ENCODE data around the gene SYCP3.
"Not testable (repeated sequence)": the region's sequence is repeated elsewhere in the genome, so short reads cannot be mapped to it uniquely, and the experiment has no call there.

SYCP3 gene

DNA sequence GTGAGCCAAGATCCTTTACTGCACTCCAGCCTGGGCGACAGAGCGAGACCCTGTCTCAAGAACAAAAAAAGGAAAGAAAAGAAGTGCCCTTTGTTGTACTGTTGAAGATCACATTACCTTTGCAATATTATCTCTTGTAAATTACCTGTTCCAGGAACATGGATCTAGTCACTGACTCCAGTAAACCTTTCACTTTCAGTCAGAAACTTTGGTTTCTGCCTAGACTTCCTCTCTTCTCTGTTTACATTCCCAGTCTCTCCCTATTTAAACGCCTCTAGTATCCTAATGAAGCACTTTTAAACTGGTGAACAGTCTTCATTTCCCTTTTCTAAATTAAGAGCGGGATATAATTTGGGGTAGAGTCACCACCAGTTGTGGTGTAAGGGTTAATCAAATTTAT is 29.0 kb downstream of the SYCP3 start:
- no peak for DNase-seq

DNA sequence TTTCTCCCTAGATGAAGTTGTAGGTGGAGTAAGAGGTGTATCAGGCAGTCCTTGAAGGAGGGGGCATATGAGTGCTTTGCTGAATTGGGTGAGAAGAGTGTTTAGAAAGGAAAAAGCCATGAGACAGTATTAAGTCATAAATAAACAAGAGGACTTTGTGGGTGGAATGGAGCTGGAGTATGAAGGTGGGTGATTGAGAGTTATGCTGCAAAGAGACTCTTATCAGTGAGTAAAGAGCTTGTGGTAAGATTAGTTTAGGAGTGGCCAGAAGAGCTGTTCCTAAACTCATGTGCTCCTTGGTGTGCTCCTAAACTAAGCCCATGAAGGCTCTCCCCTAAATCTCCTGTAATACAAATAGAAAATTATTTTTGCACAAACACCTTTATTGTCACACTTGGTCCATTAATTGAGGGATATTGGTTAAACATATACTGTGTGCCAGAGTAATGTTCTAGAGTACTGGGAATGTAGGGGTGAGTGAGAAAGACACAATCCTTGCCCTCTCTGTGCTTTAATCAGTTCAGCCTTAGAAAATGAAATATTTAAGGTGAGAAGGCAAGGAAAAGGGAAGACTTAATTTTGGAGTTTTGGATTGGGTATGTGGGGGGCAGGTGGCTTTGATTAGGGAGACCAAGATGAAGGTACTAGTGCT is 32.0 kb downstream of the SYCP3 start:
- DNase-seq, result no peak

DNA sequence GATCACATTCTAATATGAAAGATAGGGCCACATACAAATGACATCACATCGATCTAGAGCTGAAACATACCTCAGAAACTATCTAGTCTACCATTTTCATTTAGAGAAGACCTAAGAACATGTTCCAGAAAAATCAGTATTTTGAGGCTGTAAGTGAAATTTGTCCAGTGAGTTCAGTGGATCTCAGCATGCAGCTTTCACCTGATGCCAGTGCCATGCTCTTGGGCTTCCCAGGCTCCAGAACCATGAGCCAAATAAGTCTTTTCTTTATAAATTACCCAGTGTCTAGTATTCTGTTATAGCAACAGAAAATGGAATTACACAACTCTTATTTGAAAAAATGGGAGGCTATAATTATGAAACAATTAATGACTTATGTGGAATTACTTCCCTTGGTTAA is 32.9 kb downstream of the SYCP3 start:
- DNase-seq, result no peak

DNA sequence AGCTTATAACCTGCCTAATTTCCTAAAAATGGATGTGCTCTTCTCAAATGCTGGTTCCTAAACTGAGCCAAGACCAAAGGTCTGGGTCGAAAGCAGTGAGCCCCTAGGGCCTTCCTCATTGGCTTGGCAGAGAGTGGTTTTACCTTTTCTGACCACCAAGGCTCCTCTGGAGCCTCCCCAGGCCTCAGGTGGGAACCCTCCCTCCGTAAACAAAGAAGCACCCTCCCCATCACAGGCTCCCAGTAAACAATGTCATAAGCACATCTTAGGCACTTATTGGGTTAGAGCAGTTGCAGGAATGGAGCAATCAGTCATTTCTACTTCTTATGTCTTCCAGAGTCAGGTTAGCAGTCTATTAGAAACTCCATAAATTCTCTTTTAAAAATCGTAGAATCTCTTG is 35.8 kb downstream of the SYCP3 start:
- no peak for DNase-seq

DNA sequence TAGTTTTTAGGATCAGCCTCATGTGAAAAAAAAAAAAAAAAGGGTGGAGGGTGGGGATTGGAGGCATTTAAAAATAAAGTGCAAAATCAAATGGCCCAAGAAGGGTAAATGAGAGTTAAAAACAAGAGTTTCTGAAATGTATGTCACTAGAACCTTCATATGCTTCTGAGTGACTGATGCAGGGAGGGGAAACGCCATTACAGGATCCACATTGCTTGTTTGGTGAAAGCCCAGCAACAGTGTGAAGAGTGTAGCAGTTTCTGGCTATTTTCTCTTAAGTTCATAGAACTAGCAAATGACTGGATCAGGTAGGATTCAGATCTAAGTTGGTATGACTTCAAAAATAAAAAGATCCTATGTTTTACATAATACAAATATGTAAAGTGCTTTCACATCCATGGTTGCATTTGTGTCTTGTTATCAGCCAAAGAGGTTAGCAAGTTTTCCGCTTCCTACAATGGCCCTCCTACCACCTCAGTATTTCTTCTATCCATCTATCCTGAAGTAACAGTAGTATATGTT is 38.9 kb downstream of the SYCP3 start:
- DNase-seq, result no peak

DNA sequence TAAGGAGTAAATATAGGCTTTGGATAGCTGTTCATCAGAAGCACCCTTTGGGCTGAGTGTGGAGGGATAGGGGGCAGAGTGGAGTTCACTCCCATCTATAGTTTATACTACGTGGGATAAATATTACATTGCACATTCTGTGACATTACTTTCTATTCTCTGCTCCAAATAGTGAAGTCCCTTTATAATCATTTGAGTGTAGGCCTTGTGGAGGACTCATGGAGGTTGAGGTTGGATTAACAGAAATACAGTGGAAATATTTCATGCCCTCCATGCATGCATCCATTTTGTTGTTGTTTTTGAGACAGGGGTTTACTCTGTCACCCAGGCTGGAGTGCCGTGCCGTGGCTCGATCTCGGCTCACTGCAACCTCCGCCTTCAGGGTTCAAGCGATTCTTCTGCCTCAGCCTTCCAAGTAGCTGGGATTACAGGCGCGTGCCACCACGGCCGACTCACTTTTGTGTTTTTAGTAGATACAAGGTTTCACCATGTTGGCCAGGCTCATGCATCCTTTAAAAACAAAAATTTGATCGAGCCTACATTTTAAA is 40.4 kb downstream of the SYCP3 start:
- DNase-seq, result no peak

DNA sequence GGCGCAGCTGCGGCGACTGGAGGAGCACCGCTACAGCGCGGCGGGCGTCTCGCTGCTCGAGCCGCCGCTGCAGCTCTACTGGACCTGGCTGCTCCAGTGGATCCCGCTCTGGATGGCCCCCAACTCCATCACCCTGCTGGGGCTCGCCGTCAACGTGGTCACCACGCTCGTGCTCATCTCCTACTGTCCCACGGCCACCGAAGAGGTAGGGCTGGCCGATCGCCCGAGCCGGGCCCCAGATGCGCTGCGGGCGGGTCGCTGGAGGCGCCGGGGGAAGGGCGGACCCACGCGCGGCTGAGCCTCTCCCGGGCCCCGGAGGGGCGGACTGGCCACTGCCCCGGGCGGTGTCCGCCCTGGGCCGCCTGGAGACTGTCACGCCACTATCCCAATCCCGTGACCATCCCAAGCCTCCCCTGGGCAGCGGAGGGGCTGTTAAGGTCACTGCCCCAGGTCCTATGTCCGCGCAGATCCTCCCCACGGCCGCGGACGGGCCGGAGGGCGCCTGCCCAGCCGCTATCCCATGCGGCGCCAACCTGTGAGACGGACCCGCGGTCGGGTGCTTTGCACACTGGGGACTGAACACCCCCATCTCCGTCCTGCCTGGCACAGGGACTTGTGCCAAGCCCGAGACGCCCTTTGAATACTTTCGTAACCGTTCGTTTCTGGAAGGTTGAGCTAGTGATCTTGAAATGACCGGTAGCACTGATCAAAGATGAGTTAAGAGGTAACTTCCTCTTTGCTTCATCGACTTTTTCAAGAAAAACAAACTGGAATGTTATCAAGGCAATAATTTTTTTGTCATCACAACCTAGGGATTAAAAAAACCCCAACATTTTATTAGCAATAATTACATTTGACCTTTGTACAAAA is 41.1 kb downstream of the SYCP3 start:
- peak in 1 of 2 experiments; percentile 20 for DNase-seq

DNA sequence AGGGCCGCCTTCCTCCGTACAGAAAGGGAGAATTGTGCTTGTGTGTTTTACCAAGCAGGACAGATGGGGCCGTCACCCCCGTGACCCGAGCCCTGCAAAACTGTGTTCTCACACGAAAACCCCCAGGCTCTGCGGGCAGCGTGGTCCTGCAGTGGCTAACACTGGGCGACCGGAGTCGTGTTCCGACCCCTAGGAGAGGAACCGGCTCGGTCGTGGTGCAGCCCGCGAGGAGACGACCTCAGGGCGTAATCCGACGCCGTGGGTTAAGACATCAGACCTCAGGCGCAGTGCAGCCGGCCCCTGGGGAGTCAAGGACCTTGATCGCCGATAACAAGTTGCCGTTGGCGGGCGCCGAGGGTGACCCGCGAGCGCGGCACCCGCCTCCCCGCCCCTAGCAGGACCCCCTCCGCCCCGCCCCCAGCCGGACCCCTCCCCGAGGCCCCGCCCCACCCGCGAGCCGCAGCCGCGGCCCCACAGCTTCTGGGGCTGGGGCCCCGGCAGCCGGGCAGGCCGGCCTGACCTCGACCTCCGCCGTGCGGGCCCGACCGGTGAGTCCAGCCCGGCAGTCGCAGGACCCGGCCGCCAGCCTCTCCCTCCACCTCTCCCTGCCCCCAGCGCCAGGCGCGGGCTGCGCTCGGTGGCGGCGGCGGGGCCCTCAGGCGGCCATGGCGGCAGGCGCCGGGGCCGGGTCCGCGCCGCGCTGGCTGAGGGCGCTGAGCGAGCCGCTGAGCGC is 41.9 kb downstream of the SYCP3 start, which contains the start of gene CHPT1:
TSS of gene CHPT1 (plus strand) at position 444 of the 733 bp plus-strand sequence. CDS start at position 666, 222 bp downstream.
- peak; percentile 46 to 55 for DNase-seq

DNA sequence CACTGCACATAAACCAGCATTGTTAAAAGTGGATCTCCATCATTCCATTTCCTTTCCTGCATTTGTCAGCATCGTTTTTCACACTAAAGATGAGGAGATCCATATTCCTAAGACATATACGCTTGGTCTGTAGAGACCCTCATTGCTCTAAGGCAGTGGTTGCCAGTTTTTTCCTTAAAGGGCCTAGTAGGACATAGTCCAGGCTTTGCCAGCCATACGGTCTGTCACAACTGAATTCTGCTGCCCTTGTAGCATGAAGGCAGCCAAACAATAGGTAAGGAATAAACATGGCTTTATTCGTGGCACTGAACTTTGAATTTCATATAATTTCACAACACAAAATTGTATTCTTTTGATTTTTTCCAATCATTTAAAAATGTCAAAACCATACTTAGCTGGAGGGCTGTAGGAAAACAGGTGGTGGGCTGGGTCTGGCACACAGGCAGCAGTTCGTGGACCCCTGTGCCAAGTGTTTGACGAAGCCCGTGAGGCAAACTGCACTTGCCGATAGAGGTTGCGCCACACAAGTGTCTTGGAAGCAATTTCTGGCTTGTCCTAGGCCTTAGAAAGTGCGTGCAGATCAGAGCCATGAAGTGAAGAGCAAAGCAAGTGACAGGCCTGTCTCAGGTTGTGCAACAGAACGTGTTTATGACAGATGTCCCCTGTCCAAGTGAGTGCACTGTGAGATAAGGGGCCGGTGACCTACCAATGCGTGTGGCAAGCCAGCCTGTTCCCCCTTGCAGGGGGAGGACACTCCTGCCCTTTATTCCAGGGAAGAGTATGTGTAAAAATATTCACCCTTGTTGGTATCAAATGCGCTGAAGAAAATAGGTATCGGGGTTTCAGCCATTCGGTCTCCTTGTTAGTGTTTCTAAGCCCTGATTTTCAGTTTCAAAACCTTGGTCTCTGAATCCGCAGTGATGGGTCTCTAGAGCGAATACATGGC is 42.7 kb downstream of the SYCP3 start:
- DNase-seq, result no peak

DNA sequence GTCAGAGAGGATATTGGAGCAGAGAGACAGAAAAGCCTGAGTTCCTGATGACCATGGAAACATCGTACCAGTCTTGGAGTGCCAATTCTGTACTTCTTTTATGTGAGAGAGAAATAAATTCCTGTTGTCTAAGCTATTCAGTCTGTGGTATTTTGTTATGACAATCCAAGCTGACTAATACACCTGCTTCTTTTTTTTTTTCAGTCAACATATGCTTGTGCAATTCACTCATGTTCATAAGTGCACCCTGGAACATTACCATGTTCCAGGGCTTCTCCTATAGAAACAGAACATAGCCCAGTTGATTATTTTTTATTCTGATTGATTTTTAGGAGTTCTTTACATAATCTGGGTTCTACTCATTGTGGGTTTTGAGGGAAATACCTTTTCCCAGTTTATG is 43.6 kb downstream of the SYCP3 start:
- no peak for DNase-seq

DNA sequence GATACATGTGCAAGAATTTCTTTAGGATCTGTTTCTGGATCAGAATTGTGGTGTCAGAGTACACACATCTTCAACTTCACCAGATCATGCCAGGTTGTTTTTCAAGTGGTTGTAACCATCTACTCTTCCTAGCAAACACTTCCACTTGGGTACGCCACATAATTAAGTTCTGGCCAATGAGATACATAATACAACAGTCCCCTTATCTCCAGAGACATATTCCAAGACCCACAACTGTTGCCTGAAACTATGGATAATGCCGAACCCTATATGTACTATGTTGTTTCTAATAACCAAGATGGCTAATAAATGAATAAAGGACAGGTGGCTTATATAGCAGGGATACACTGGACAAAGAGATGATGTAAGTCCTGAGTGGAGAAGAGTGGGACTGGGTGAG is 44.3 kb downstream of the SYCP3 start:
- DNase-seq, result no peak

DNA sequence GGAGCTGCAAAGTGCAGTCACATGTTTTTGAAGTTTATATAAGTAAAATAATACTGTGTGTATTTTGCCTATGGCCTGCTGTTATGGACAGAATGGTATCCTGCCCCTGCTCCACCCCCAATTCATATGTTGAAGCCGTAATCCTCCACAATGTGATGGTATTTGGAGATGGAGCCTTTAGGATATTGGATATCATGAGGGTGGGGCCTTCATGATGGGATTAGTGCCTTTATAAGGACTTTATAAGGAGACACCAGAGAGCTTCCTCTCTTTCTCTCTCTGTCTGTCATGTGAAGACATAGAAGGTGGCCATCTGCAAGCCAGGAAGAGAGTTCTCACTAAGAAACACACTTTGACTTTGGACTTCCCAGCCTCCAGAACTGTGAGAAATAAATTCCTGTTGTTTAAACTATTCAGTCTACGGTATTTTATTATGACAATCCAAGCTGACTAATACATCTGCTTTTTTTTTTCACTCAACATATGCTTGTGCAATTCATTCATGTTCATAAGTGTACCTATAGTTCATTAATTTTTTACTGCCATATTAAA is 44.9 kb downstream of the SYCP3 start:
- no peak for DNase-seq

DNA sequence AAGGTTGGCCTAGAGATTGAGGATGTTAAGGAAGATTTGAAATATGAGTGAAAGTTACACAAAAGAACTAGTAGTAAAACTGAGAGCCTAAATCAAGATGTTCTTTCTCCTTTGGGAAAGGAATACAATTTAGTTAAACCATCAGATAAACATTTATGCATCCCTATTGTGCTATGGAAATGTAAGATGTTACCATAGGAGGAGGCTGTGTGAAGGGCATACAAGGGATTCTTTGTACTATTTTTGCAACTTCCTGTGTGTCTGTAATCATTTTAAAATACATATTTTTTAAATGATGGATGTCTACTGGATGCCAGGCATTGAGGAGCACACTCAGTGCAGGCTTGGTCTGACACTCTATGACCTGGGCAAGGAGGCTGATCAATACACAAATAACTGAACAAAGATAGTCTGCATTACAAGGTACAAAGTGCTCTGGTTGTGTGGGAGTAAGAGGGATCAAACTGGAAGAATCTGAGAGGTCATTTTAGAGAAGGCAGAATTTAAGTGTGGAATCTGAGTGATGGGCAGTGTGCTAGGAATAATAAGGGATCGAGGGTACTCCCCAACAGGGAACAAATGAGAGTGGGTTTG is 47.7 kb downstream of the SYCP3 start:
- no peak for DNase-seq

DNA sequence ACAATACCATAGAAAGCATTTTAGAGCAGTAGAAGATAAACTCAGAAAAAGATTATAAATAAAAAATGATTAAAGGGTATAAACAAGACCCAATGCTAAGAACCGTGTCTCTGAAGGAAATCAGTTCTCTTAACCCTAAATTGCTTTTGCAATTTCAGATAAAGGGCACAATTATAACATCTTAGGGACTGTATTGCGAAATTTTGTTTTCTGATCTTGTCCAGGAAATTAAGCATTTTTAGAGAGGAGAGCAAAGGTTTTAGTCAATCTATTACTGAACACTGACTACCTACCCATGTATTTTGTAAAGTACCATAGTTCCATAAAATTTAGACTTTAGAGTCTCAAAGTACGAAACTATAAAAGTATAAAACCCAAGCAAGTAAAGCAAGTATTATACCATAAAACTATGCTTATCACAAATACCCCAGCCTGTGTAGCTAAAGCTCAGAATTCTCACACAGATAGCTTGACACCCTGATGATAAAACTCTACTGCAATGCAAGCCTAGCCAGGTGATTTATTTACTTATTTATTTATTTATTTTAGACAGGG is 48.6 kb downstream of the SYCP3 start:
- no peak for DNase-seq

DNA sequence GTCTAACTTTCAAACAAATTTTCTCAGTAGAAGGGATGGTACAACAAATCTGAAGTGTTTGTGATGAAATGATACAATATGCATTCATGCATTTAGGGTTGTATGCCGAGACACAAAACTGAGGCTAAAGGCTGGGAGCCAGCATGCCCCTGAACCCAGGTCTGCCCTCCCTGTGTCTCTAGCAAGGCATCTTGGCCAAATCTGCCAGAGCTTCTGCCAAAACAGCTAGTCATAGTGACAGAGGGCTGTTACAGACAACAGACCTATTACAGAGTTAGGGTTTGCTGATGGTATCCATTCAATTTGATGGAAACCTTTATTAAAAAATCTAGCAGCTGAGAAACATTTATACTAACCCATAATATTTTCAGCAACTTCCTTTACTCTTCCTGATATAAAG is 53.1 kb downstream of the SYCP3 start:
- DNase-seq, result no peak

DNA sequence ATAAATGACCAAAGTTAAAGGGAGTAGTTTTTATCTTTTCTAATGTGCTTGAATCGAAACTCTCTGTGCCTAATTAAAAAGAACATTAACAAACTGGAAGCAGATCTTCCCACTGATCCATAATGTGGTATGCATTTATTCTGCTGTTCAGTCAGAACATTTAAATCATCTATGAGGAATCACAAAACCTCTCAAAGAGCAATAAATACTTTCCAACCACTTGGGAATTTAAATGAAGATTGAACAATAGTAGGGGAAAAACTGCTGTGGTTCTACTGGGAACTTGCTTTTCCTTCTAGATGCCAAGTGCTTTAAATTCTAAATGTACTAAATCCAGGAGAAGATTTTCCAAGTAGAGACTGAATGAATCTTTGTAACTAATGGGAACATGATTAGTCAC is 54.2 kb downstream of the SYCP3 start:
- no peak for DNase-seq

DNA sequence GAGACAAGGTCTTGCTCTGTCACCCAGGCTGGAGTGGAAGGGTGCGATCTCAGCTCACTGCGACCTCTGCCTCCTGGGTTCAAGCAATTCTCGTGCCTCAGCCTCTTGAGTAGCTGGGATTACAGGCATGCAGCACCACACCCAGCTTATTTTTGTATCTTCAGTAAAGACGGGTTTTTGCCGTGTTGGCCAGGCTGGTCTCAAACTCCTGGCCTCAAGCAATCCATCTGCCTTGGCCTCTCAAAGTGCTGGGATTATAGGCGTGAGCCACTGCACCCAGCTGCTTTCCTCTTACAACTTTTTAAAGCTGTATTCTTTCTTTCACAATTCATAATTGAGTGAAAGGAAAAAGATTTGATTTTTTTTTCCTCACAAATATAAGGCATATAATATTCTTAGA is 57.6 kb downstream of the SYCP3 start:
- not testable (repeated sequence) for DNase-seq

DNA sequence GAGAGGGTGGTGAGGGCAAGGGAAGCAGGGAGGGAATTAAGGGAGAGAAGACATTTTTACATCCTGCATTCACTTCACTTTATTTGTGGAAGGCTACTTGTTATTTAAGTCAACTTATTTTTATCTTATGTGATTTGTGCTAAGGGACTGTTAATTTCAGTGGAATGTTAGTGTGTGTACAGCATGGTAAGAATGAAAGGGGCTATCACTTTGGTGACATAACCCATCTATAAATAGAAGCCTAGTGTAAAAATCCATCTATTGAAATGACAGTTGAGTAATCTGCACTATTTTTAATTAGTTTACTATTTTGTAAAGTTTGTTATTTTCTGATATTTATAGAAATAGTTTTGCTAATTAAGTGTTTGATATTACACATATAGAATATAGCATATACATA is 58.6 kb downstream of the SYCP3 start:
- no peak for DNase-seq

DNA sequence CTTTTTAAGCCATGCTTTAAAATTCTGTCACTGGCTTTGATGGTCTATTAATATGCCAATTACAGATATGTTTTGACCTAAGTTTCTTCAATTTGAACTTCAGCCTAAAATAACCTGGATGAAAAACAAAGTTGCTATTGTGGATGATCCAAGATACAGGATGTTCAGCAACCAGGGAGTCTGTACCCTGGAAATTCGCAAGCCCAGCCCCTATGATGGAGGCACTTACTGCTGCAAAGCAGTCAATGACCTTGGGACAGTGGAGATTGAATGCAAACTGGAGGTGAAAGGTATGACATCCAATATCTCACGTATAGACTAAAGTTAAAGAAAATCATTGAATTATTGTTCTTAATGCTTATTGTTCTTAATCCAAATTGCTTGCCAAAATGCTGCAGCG is 59.0 kb downstream of the SYCP3 start:
- no peak for DNase-seq
